Skeletal muscle cell (primary cell): ENCODE results near the gene SPACA1.
A peak's percentile ranks its signal among the peaks of the same experiment; 100 is the strongest.
"Not testable (repeated sequence)": the region's sequence is repeated elsewhere in the genome, so short reads cannot be mapped to it uniquely, and the experiment has no call there.

Experiments used
- DNase-seq: peaks from one replicate; pipeline ENCODE4 v3.0.0-alpha.2; 2010; ENCODE audit warnings: low read depth
- H3K4me3 ChIP-seq: 2 replicates; pipeline ENCODE4 v1.5.1; 2011; ENCODE audit warnings: low read depth, mild to moderate bottlenecking, control low read depth, low read length, moderate library complexity

The SPACA1 gene, protein sequence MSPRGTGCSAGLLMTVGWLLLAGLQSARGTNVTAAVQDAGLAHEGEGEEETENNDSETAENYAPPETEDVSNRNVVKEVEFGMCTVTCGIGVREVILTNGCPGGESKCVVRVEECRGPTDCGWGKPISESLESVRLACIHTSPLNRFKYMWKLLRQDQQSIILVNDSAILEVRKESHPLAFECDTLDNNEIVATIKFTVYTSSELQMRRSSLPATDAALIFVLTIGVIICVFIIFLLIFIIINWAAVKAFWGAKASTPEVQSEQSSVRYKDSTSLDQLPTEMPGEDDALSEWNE

DNA sequence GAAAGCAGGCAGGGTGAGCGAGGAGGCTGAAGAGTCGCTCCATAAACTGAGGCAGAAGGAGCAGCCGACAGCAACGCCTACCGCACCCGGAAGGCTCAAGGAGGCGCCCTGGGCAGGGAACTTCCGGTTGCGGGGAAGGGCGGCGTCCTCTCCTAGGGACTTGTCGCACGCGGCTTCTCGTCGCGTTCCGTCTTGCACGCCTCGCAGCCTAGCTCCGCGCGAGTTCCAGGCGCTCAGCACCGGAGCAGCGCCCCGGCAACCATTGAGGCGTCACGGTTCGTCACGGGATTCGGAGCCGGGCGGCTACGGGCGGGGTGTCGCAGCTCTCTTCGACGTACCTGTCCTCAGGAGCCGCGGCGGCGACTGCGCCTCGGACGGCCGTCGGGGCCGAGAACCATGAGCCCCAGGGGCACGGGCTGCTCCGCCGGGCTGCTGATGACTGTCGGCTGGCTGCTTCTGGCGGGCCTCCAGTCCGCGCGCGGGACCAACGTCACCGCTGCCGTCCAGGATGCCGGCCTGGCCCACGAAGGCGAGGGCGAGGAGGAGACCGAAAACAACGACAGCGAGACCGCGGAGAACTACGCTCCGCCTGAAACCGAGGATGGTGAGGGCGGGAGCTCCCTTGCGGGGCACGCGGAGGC lies at the start of gene SPACA1:
TSS of gene SPACA1 (plus strand) at position 332 of the 641 bp plus-strand sequence. CDS start at position 397, 65 bp downstream.
- no peak within 1 kb of the TSS for H3K4me3 ChIP-seq
- DNase-seq, result no peak

DNA sequence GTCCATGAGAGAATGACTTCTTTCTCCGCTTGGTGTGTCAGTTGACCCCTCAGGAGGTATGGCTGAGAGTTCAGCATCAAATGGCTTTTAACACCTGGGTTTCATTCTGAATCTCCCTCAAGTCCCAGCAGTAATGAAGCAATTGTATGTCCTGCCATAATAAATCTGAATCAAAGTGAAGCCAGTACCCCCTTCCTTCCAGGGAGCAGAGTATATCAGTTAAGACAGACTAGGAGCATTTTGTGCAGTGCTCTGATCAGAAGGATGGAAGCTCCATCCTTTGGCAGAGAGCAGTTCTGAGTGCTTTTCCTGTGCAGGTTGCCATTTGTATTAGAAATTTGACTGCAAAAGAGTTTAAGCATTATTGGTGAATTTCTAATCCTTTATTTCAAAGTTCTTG lies 46.9 kb upstream of the SPACA1 start:
- DNase-seq, result no peak
- H3K4me3 ChIP-seq, result no peak overlapping the region

DNA sequence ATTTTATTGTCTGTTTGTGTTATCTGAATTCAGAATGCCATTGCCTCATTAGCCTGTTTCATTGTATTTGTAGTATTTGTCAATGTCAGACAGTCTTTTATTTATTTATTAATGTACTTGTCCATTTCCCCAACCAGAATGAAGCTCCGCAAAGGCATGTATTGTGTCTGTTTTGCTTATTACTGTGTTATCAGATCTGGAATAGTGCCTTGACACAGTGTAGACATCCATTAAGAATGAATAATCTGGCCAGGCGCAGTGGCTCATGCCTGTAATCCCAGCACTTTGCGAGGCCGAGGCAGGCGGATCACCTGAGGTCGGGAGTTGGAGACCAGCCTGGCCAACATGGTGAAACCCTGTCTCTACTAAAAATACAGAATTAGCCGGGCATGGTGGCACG lies 46.4 kb upstream of the SPACA1 start:
- H3K4me3 ChIP-seq, DNase-seq: not testable (repeated sequence)

DNA sequence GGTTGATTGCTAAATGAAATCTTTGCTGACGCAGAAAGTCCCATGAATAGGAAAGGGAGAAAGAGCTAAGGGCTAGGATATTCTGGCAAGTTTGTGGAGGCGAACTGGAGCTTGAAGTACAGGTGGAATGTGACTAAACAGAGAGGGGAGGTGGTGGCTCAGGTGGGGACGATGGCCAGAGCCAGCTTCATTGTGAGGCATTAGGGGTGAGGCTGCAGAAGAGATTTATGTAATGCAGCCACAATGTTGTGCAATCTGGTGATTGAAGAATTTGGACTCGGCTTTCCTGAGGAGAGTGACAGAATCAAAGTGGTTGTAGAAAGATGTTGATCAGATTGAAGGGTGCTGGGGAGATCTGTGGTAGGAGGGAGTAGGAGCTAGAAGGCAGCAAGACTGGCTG lies 42.9 kb upstream of the SPACA1 start:
- no peak overlapping the region for H3K4me3 ChIP-seq
- DNase-seq, result no peak

DNA sequence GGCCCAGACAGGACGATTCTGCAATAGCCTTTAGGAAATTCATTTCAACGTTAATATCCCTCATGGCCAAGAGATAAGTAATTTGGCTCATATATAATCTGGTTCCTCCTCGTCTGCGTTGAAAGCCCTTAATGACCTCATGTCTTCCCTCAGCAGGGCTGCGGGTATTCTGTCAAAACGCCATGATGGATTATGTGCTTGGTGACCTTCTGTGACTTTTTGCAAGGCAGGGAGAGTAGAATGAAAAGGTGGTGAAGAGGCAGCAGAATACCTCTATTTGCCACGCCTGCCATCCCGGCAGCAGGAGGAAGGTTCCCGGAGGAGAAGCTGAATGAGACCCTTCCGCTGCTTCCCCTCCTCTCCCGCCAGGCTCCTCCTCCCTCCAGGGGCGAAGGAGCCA lies 41.1 kb upstream of the SPACA1 start:
- no peak for DNase-seq
- H3K4me3 ChIP-seq, result no peak overlapping the region

DNA sequence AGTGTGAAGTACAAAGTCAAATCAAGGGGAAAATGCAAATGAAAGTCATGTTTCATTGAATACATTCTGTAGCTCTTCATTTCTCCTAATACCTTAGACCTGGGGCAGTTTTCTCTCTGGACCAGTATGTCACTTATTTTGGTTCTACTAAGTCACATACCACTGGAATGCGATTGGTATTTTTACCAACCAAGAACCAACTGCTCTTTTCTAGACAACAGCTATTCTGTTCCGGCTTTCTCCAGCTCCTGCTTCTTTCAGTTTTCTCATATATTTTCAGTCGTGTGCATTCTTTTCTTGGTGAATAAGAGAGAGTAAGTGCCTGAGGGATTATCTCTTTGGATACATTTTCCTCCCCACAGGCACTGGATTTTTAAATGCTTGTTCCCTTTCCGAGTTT lies 39.2 kb upstream of the SPACA1 start:
- no peak overlapping the region for H3K4me3 ChIP-seq
- no peak for DNase-seq

DNA sequence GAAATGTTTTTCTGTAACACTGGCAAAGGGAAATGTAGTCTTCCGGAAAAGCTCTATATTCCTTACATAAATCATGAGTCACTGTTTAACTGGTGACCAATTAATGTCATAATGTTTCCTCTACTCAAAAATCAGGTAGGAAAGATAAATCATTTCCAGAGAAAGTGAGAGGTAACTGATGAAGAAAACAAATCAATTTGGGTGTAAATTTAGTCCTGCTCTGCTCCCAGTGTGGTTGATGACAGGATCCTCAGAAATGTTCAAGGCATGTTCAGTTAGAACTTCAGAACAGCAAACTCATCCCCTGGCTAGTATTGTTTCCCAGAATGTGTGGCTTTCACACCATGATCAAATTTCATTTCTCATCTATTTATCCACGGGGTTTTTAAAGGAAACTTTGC lies 38.8 kb upstream of the SPACA1 start:
- DNase-seq, result peak; percentile 15
- no peak overlapping the region for H3K4me3 ChIP-seq

DNA sequence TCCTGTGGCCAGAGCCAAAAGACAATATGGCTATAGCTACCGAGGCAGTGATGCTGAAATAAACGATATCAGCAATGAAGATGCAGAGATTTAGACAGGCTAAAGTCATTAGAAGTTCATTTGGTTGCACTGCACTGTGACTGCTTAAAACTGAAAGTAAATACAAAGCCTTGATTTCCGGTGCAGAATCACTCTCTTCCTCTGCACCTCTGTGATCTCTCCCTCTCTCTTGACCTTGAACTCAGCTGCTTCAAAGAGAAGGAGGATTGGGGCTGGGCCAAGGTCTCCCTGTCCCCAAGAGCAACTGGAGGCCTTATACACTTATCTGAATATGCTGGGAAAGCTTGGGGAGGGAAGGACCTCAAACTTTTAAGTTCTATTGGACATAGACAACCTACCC lies 34.6 kb upstream of the SPACA1 start:
- no peak overlapping the region for H3K4me3 ChIP-seq
- no peak for DNase-seq

DNA sequence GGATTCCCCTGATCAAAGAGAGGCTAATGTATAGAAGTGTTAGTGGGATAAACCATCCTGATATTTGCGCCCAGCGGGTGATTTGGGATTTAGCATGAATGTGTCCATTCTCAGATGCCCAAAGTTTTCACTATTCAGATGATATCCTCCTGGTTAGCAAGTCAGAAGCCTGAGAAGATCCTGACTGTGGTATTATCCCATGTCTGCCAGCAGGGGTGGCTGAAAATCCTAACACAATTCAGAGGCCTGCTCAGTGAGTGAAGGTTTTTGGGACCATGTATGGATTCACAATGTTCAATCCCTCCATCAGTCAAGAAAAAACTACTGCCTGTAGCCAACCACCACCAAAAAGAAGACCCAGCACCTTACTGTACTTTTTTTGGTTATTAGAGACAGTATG lies 34.1 kb upstream of the SPACA1 start:
- H3K4me3 ChIP-seq, result no peak overlapping the region
- DNase-seq, result no peak

DNA sequence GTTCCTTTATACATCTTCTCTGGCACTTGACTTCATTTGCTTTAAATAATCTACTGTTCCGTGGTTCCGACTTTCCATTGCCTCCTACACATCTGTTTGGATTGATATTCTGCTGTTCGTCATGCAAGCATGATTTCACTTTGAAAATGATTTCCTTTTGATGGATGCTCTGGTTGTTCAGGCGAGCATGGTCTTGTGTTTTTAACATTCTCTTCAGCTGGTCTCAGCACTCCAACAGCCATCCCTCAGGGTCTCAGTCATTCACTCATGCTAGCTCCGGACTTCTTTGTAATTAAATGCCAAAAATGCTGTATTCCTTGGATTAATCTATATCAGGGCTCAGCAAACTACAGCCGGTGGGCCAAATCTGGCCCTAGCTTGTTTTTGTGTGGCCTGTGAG lies 27.2 kb upstream of the SPACA1 start:
- H3K4me3 ChIP-seq, result no peak overlapping the region
- DNase-seq, result no peak

DNA sequence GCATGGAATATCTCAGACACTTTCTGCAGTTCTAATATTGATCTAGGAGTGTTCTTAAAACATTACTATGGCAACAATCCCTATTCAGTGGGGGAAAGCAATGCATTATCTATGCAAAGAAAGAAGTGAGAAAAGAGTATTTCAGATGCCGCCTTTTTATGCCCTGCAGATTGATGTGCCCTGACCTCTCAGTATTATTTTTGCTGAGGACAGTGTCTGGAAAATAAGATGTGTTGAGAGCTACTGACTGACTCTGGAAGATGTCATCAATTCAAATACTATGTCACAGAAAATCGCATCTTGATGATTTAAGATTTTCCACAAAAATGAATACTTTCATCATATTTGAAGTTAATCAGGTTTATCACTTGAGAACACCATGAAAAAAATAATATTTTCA lies 22.9 kb upstream of the SPACA1 start:
- DNase-seq, result no peak
- no peak overlapping the region for H3K4me3 ChIP-seq

DNA sequence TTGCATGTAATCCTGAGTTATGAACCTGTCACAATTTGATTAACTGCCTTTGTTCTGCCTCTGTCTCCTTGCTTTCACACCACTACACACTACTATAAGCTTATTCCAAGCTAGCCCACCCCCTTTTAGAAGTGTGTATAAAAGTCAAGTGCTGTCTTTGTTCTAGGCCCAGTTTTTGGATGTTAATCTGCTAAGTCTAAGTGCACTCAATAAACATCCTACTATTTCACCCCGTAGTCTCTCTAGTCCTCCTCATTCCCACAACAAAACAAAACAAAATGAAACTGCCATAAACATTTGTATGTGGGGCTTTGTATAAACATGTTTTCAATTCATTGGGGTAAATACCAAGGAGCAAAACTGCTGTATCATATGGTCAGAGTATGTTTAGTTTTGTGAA lies 16.1 kb upstream of the SPACA1 start:
- no peak for DNase-seq
- H3K4me3 ChIP-seq, result no peak overlapping the region

DNA sequence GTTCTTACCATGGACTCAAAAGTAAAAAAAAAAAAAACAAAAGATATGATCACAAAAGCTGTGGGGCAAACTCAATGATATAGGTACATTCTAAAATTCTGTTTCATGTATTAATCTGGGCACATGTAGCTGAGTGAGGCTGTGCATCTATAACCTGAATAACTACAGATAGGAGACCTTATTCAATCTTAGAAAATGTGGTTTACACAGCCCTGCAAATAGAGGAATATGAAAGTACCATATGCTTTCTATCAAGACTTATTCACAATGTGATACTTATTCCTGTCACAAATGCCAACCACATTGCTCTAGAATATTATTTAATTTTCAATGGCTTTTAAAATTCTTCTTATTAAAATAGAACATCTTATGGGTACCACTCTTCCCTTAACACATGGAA lies 3.1 kb upstream of the SPACA1 start:
- no peak for DNase-seq
- H3K4me3 ChIP-seq, result no peak overlapping the region

DNA sequence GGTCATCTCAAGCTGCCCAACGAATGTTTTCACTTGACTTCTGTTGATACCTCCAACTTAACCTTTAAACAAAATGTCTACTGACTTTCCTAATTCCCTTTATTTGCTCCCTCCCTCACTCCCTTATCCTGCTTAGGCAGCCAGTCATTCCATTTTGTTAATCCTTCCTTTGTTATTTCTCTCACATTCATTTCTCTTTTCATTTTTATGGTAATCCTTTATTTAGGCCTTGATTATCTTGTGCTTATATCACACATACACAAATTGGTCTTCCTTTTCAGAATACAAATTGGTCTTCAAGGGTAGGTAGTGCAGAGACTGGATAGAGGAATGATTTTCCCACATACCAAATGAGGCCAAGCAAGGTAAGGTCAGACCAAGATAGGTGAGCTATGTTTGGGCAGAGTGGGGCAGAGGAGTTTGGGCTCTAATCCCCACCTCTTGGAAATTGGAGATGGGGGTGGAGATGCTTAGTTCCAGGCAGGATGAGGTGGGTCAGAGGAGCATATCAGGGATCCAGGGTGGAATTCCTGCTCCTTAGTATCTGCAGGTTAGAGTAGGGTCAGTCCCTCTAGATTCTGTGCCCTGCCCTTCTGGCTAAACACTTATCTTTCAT lies 2.0 kb upstream of the SPACA1 start:
- H3K4me3 ChIP-seq, result no peak overlapping the region
- DNase-seq, result no peak

DNA sequence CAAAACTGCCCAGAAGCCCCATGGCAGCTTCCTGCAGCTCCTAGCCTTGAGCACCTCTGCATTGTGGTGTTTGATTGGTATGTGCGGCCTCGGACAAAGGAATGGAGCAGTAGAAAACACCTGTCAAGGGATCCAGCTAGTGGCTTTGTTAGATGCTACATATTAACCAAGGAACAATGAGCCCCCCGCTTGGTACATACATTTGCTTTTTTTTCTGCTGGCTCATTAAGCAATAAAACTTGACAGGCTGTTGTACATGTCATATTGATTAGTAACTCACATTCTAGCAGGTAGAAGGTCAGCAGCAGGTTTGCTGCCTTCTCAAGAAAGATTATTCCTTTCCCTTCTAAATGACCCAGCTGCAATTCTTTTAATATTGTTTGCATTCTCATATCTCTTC lies 937 bp downstream of the SPACA1 start:
- no peak for DNase-seq
- no peak overlapping the region for H3K4me3 ChIP-seq

DNA sequence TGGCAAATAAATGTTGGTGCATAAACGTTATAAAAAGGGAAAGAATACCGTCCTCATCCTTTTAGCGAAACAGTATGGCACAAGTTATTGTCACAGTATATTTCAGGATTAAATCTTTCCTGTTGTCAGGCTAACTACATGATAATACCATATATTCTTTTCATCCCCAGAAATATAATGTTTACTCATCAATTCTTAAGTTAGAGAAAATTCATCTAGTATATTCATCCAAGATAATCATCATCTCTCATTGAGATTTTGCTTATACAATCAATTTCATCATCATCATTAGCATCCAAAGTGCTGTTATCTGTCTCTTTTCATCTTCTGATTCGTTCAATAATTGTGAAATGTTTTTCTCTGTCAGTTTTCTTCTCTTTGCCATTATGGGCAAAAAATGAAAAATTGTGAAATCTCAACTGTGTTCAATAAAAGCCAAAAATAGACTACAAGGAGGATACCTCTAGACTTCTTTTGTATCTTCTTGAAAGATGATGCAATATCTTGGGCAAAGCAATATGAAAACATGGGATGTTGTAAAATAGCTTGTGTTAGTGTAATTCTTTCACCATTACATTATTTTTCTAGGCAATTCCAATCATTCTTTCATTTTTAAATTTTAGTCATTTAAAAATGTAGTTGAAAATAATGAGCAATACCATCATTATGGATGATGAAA lies 2.6 kb downstream of the SPACA1 start:
- DNase-seq, result no peak
- H3K4me3 ChIP-seq, result no peak overlapping the region

DNA sequence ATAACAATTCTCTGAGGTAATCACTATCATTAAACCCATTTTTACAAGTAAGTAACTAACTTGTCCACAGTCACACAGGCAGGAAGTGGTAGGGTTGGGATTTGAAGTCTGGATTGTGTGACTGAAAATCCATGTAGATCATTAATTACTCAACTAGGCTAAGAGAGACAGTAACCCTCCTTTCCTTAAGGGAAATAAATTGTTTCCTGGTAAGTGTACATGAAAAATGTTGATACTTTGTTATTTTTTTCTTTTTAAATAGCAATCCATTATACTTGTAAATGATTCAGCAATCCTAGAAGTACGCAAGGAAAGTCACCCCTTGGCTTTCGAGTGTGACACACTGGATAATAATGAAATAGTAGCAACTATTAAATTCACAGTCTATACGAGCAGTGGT lies 11.6 kb downstream of the SPACA1 start:
- DNase-seq, result no peak
- H3K4me3 ChIP-seq, result no peak overlapping the region

DNA sequence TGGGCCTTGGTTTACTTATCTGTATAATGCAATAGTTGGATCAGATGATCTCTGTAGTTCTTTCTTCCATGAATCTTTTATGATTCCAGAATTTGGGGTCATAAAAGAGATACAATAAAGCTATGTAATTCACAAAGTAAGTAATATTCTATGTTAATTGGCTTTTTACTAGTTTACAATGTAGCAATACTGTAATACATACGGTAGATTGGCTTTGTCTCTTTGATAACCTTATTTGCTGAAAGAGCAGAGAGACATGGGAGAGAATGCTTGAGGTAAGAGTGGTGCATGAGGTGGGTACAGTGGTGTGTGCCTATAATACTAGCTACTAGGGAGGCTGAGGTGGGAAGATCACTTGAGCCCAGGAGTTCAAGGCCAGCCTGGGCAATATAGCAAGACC lies 14.7 kb downstream of the SPACA1 start:
- DNase-seq, result no peak
- no peak overlapping the region for H3K4me3 ChIP-seq

DNA sequence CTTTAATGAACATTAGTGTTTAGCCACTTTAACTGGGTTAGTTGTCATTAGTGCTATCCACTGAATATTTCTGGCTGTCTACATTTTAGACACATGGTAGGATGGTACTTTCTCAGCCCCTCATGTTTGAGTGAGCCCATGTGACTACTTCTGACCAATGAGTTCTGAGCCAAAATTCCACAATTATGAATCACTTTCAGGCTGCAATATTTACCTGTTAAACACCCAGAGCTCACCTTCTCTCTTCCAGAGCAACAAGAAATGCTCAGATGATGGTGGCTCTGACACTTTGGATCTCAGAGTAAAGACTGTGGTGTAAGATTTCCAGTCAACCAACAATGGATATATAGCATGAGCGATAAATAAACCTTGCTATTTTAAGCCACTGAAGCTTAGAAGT lies 24.8 kb downstream of the SPACA1 start:
- DNase-seq, result no peak
- H3K4me3 ChIP-seq, result no peak overlapping the region

DNA sequence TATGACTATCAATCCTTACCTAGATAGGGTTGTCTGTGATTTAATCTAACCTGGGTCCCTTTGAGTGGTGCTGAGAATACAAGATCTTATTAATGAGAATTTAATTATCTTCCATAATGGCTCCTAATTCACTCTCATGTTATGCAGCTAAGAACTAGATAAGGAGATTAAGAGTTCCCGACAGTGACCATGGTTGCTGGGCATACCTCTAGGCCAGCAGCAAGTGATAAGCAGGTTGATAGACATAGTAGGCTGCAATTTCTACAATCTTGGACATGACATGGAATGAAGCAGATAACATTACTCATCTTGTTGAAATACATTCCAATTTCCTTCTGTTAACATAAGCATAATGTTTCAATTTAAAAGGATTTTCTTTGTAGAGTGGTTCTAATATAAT lies 27.1 kb downstream of the SPACA1 start:
- no peak overlapping the region for H3K4me3 ChIP-seq
- DNase-seq, result no peak

DNA sequence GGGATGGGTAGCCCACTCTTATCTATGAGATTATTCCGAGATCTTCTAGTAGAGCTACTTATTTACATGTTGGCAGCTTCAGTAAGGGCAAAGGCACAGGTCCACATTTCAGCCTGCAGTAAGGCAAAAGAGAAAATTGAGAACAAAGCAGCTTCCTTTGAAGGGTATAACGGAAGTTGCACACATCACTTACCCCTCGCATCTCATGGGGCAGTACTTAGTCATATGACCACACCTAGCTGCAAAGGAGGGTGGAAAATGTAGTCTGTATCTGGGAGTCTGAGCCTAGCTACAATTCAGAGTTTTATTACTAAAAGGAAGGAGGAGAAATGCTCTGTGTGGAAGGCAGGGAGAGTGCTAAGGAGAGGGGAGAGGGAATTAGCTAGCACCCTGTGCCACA lies 29.7 kb downstream of the SPACA1 start:
- H3K4me3 ChIP-seq, result no peak overlapping the region
- no peak for DNase-seq
